NCI-H526 treated with DMSO at 0.1 percent for 48 hours (cell line): Measurements from ENCODE around the gene REPS2.
"Not testable (repeated sequence)": the region's sequence is repeated elsewhere in the genome, so short reads cannot be mapped to it uniquely, and the experiment has no call there.

Experiments used
- DNase-seq: peaks from one replicate; lab custom pipeline; 2025; lab: John Stamatoyannopoulos, UW

REPS2 gene

GRCh38 chrX:16964976-16965375 lies 18.5 kb downstream of the REPS2 start:
- DNase-seq = not testable (repeated sequence)

DNA sequence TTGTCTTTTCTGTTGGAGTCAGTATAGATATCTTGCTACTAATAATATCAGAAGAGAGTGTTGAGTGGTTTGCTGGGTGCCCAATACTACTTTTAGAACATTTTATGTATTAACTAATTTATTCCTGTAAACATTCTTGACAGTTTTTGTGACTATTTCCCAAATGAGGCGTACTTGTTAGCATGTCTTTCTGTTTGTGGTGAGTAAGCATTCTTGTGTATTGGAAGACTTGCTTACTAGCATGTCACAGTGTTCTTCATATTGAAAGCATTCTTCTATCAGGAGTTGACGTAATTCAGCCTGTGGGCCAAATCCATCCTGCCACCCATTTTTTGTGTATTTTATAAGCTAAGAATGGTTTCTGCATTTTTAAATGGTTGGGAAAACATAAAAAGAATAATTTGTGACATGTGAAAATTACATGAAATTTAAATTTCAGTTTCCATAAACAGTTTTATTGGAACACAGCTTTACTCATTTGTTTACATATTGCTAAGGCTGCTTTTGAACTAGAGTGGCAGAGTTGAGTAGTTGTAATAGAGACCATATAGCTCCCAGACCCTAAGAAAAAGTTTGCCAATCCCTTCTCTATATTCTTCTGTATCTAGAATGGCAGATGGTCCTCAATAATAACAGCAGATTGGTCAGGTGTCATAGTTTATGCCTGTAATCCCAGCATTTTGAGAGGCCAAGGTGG lies 20.4 kb downstream of the REPS2 start:
- no peak for DNase-seq

GRCh38 chrX:16968753-16969152 lies 22.3 kb downstream of the REPS2 start:
- not testable (repeated sequence) for DNase-seq

- DNase-seq = no peak
Observed at GRCh38 chrX:16970977-16971376, 24.5 kb downstream of the REPS2 start.

DNA sequence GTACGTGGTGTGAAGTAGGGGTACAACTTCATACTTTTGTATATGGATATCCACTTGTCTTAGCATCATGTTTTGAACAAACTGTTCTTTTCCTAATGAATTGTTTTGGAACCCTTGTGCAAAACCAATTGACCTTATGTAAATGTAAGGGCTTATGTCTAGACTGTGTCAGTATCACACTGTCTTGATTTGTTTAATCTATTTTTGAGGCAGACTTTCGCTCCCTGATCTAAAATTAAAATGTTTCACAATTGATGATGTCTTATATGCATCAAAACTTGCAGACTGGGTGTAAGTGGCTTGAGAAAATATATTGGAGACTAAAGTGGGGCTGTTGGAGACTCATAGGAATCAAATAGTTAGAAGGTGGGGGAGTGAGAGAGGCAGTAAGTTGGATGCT lies 25.2 kb downstream of the REPS2 start:
- no peak for DNase-seq

- peak; percentile 92 for DNase-seq
Observed at GRCh38 chrX:16975233-16975632, 28.8 kb downstream of the REPS2 start.

GRCh38 chrX:16977771-16978170 lies 31.3 kb downstream of the REPS2 start:
- DNase-seq = no peak

GRCh38 chrX:16978193-16978984 lies 31.9 kb downstream of the REPS2 start:
- DNase-seq = no peak

- DNase-seq = no peak
Observed at GRCh38 chrX:16979226-16979625, 32.8 kb downstream of the REPS2 start.

DNA sequence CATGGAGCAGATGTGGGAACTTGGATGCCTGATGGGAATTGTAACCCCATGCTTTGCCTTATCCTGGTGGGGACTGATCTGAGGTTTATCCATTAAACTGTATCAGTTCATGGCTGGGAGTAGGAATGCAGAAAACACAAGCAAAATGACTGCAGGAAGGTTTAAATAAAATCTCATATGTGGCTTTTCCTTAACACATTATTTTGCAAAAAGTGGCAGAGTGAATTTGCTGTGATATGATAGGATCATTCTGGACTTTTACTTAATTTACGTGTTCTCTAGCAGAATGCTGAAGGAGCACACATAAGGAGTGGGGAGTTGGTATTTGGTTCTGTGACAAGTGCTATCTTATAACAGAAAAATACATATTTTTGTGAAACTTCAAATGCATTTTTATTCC lies 34.8 kb downstream of the REPS2 start:
- DNase-seq = no peak

DNA sequence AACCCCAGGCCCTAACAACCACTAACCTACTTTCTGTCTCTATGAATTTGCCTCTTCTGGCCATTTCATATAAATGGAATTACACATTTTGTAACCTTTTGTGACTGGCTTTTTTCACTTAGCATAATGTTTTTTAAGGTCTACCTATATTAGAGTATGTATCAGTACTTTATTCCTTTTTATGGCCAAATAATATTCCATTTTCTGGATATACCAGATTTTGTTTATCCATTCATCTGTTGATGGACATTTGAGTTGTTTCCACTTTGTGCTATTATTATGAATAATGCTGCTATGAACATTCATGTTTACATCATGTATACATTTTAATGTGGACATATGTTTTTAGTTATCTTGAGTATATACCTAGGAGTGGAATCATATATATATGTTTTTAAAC lies 35.5 kb downstream of the REPS2 start:
- no peak for DNase-seq

GRCh38 chrX:16983051-16983450 lies 36.6 kb downstream of the REPS2 start:
- DNase-seq = no peak

DNA sequence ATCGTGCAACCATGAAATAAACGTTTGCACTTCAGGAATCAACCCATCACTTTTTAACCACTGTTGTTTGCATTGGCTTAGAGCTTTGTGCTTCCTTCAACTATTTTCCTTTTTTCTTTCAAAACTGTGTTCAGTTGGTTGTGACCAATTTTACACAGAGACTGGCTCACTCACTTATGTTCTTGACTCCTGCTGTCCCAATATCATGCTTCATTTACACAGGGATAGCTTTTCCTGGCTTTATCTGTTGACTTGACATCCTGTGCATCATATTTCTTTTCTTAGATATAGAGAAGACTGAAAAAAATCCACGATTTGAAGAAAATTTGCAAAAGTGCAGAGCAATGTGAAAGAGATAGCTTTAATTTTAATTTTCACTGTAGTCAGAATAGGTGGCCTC lies 38.8 kb downstream of the REPS2 start:
- DNase-seq = no peak

DNA sequence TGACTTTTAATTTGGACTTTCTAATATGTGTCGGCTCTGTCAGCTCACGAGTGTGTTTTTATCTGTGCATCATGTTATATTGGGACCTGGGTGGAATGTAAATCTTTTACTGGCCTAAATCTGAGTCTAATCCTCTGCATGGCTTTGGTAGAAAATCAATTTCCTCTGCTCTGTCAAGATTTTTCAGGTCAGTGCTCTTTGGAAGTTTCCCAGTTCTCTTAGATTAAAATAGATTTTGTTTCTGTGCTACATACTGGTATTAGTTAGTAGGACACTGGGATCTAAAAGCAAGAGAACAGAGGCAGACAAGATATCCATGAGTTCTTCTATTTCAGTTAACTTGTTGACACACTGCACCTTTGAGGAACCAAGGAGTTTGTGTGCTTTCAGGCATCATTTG lies 39.7 kb downstream of the REPS2 start:
- DNase-seq = no peak

DNA sequence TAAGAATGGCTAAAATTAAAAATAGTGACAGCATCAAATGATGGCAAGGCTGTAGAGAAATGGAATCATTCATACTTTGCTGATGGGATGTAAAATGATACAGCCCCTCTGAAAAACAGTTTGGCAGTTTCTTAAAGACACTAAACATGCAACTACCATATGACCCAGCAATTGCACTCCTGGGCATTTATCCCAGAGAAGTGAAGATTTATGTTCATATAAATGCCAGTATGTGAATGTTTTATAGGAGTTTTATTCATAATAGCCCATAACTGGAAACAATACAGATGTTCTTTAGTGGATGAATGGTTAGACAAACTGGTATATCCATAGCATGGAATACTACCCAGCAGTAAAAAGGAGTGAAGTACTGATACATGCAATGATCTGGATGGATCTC lies 43.3 kb downstream of the REPS2 start:
- no peak for DNase-seq

GRCh38 chrX:16990839-16991238 lies 44.4 kb downstream of the REPS2 start:
- no peak for DNase-seq

DNA sequence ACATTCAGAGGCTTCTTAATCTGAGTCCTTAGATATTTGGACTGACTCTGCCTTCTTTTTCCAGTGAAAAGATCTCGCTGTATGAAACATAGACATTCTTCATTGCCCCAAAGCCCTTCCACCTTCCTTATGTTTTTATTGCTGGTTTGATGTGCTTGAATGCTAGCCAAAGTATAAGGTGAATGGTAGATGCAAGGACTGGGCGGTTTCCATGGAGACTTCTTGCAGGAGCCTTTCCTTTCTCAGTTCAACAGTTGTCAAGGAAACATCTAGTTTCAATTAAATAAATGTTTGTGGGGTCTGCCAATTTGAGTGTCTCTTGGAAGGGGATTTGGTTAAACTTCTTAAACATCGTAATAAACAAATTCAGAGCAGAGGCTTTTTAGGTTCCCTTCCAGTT lies 46.0 kb downstream of the REPS2 start:
- DNase-seq = no peak

- no peak for DNase-seq
Observed at GRCh38 chrX:16992951-16993350, 46.5 kb downstream of the REPS2 start.

- DNase-seq = no peak
Observed at GRCh38 chrX:16993791-16994318, 47.4 kb downstream of the REPS2 start.

- no peak for DNase-seq
Observed at GRCh38 chrX:16994736-16995135, 48.3 kb downstream of the REPS2 start.

DNA sequence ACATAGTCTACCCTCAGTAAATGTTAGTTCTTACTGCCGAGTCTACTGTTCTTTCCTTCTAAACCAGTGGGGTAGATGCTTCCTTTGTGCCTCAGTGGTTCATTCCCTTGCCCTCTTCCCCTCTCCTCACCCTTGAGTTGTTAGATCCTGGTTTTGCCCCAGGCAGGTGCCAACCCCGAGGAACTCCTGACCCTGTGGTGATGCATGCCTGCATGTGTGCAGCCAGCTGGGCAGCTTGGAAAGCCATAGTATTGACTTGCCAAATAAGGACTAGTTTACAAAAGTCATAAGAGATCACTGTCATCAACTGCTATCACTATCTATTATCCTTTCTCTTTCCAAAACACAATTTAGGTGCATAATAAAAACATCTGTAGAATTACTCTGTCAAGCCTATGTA lies 50.9 kb downstream of the REPS2 start:
- DNase-seq = no peak

DNA sequence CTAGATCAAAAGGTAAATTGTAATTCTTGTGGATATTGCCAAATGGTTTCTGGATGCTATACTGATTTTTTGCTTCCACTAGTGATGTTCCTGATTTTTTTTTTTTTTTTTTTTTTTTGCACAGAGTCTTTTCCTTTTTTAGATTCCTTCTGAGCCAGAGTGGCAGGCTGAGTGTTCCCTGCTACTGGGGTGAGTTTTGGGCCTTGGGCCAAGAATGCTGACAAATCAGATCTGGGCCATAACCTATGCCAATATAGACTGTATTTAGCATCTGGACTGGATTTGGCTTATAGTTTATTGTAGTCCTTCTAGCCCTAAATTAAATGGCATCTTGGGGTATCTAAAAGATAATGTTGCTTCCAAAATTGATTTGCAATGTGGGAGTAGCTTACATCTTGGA lies 52.8 kb downstream of the REPS2 start:
- DNase-seq = no peak

GRCh38 chrX:17000751-17001150 lies 54.3 kb downstream of the REPS2 start:
- no peak for DNase-seq
